T follicular helper cell (primary cell): ENCODE data around the gene ZSCAN23.
"Not testable (repeated sequence)": the region's sequence is repeated elsewhere in the genome, so short reads cannot be mapped to it uniquely, and the experiment has no call there.

Experiments used
- DNase-seq: peaks from one replicate; pipeline ENCODE4 v3.0.0-alpha.2; 2020; ENCODE audit warnings: low read depth

The ZSCAN23 gene

GRCh38 chr6:28442586-28442985 lies 705 bp downstream of the ZSCAN23 start:
- DNase-seq: no peak

DNA sequence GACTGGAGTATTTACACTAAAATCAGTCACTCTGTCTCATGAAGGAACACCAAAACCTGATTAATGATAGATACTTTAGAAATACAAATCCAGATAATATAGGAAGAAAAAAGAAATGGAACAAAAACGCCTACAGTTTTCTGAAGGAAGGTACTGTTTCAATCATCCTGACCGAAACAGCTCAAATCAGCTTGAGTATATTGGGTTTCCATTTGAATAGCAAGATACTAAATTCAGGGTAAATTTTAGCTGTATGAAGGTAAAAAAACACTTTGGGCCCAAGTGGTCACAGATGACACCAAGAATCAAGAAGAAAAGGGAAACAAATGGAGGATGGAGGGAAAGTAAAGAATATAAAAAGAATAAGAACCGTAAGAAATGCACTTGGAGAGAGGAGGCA lies 6.9 kb downstream of the ZSCAN23 start:
- DNase-seq: no peak

GRCh38 chr6:28433119-28433518 lies 10.2 kb downstream of the ZSCAN23 start:
- DNase-seq: no peak

DNA sequence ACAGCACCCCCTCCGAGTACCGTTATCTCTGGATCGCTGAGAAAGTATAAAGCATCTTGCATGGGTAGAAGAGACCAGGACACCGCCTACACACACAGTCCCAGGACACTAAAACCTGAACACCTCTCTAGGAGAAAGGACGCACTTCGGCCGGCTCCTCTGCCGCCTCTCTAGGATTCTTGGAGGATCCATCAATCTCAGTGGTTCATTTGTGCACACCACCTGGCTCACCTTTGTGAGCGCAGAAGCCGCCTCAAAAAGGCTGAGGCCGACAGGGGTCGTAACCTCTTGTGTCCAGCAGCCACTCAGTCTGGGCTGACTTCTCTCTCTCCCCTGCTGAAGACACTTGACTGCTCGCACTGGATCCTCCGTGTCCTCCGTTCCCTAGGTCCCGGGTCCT lies 13.5 kb downstream of the ZSCAN23 start:
- no peak for DNase-seq

DNA sequence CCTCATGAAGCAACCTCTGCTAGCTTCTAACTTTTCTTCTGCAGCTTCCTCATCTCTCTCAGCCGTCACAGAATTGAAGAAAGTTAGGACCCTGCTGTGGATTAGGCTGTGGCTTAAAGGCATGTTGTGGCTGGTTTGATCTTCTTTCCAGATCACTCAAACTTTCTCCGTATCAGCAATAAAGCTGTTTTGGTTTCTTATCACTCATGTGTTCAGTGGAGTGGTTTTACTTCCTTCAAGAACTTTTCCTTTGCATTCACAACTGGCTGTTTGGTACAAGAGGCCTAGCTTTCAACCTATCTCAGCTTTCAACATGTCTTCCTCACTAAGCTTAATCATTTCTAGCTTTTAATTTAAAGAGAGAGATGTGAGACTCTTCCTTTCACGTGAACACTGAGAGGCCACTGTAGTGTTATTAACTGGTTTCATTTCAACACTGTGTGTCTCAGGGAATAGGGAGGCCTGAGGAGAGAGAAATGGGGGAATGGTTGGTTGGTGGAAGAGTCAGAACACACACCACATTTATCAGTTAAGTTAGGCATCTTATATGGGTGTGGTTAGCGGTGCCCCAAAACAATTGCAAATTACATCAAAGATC lies 17.2 kb downstream of the ZSCAN23 start:
- DNase-seq: no peak

- no peak for DNase-seq
Observed at GRCh38 chr6:28424163-28424562, 19.1 kb downstream of the ZSCAN23 start.

GRCh38 chr6:28423546-28423945 lies 19.7 kb downstream of the ZSCAN23 start:
- no peak for DNase-seq

DNA sequence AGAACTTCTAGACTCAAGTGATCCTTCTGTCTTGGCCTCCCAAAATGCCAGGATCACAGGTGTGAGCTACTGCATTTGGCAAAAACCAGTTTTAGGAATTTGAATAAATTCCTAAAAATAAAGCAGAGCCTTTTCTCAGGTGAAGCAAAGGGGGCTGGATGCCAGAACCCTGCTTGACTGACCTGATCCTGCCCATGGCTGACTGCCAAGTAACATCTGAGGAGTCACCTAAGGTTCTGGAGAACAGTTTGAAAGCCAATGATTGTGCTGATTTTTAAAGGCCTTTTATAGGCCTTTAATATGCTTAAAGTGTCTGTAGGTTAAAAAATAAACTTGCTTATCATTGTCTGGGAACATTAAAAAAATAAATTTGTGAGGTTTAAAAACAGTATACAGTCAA lies 29.6 kb downstream of the ZSCAN23 start:
- DNase-seq: no peak

DNA sequence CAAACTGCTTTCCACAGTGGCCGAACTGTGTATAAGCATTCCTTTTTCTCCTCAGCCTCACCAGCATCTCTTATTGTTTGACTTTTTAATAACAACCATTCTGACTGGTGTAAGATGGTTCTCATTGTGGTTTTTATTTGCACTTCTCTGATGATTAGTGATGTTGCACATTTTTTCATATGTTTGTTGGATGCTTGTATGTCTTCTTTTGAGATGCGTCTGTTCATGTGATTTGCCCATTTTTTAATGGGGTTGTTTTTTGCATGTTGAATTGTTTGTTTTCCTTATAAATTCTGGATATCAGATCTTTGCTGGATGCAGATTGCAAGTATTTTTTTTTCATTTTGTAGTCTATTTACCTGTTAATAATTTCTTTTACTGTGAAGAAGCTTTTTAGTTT lies 32.5 kb downstream of the ZSCAN23 start:
- DNase-seq: no peak

DNA sequence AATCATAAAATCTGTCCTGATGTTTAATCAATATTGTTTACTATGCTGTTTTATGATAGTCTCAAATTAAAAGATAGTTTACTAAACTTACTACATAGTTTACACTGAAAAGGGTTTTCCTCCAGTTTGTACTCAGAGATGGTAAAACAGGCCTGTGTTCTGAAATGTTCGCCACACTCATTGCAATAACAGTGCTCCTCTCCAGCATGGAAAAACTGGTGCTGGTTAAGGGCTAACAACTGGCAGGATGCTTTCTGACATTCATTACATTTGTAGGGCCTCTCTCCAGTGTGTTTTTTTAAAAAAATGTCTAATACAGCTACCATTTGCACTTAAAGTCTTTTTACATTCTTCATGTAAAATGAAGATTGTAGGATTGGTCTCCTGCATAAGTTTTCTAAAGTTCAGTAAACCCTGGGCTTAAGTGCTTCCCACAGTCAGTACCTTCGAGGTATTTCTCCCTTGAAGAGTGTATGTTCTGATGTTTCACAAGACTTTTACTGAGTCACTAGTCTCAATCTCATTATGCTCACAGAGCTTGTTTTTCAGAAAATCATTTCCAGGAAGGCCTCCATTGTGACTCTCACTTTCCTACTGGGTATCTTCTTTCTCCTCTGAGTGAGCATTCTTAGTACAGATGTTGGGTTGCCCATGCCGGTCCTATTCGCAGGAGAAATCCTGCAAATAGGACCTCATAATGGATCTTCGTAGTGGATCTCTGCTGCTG lies 35.1 kb downstream of the ZSCAN23 start:
- no peak for DNase-seq

DNA sequence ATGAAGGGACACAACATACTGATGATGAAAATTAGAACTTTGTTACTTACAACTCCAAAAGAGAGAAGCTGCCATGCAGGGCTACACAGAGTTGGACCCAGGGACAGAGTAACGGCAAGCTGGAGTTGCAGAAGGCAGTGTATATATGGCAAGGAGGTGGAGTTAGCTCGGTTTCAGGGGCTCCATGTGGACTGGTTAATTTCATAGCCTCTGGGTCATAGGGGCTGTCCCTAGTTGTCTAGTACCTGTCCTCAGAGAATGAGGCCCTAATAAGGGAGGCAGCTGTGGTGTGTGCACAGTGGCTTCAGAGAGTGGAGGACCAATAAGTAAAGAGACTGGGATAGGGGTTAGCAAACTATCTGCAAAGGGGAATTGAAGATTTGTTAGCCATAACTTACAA lies 35.9 kb downstream of the ZSCAN23 start:
- no peak for DNase-seq

DNA sequence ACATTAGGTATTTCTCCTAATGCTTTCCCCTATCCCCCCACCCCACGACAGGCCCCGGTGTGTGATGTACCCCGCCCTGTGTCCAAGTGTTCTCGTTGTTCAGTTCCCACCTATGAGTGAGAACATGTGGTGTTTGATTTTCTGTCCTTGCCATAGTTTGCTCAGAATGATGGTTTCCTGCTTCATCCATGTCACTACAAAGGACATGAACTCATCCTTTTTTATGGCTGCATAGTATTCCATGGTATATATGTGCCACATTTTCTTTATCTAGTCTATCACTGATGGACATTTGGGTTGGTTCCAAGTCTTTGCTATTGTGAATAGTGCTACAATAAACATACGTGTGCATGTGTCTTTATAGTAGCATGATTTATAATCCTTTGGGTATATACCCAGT lies 39.4 kb downstream of the ZSCAN23 start:
- not testable (repeated sequence) for DNase-seq

DNA sequence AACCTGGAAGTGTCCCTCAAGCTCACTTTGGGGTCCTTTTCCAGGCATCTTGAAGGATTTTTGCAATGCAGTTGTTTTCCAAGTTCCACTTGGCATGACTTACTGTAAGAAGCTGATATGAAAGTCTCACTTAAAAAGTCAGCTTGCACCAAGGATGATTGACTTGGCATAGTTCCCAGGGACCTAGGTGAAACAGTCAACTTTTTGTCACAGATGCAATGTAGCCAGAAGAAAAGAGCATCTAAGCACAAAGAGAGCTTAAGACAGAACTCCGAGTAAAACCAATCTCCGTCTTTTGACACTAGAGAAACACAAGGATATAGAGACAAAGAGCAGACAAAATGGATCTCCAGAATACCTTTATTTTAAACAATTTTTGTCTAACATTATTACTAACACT lies 41.1 kb downstream of the ZSCAN23 start:
- no peak for DNase-seq

GRCh38 chr6:28401172-28401571 lies 42.1 kb downstream of the ZSCAN23 start:
- no peak for DNase-seq

DNA sequence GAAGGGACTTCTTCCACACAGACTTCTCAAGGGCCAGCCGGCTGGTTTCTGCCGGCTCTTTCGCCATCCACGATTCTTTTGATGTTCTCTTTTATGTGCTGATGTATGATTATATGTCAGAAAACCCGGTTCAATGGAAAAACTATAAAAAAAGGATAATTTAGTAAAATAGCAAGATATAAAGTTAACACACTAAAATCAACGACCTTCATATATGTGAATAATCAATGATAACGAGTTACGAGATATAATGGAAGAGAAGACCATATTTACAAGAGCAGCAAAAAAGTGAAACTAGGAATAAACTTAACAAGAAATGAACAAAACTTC lies 43.2 kb downstream of the ZSCAN23 start:
- DNase-seq: no peak

DNA sequence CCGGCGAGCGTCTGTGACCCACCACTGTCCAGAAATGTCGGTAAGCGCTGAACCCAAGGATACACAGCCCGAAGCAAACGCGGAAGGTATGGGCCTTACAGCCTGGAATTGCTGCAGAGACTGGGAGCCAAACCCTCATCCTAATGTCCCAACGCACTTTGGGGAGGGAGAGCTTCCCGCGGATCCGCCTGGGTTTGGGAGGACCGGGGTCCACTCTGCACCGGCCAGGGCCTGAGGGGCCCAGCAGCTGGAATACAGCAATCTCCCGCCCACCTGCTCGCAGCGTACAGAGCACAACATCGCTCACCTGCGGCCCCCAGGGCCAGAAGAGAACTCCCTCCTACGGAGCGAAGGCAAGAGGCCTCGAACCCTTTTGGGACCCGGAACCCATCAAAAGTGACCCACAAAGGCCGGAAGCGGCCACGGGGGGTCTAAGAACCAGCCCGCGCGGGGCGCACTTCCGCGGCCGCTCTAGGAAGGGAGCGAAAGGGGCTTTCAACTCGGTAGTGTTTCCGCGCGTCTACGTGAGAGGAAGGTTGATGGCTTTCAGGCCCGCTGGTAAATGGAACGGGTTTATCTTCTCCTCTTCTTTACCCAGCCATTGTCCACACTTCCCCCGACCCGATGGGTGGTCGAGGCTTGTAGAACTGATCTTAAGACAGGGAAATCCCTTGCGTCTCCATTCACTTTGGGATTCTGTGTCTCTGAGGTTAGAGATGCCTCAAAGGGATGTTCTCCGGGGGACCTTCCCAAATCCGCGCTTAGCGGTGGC lies 43.8 kb downstream of the ZSCAN23 start, which contains the start of gene ZSCAN12:
Gene ZSCAN12 (minus strand): TSS at position 398 of the 772 bp plus-strand sequence. CDS start 1,342 bp downstream, outside the sequence.
- DNase-seq: peak; percentile 65

- no peak for DNase-seq
Observed at GRCh38 chr6:28395918-28396317, 47.4 kb downstream of the ZSCAN23 start.

GRCh38 chr6:28393912-28394662 lies 49.2 kb downstream of the ZSCAN23 start:
- DNase-seq: no peak

DNA sequence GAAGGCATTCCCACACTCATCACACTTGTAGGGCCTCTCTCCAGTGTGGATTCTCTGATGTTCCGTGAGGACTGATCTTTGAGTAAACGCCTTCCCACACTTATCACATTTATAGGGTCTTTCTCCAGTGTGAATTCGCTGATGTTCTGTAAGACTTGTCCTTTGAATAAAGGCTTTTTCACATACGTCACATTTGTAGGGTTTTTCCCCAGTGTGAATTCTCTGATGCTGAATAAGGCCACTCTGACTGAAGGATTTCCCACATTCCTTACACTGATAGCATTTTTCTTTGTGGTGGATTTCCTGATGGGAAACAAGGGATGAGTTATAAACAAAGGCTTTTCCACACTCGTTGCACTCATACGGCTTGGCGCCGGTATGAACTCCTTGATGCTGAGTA lies 52.6 kb downstream of the ZSCAN23 start:
- DNase-seq: no peak

DNA sequence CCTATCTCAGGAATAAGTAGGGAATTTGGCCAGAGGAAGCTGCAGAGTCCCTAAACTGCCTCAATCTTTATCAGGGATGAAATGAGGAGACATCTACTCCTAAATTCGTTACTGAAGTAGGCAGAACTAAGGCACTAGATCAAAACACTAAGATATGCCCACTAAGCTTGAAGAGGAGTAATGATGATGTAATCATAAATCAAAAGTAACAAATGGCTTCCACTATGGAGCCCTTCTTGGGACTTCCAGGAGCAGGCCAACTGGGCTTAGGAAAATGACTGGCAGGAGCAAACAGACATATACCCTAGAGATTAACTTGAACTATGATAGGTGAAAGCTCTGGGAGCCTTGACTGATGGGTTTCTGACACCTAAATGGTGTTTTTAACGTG lies 59.2 kb downstream of the ZSCAN23 start:
- DNase-seq: no peak

- DNase-seq: no peak
Observed at GRCh38 chr6:28383235-28384142, 59.8 kb downstream of the ZSCAN23 start.
